Uterus (tissue), 4 donors: Measurements from ENCODE around the gene NOTCH3. TPM values are rescaled to one million over a fixed set of nuclear protein-coding genes. Genes with fewer than 3 reads are reported as not detected.

ENCODE experiments used
- DNase-seq, 2 donors: peaks; one replicate each; pipeline ENCODE4 v3.0.0-alpha.2; 2019 to 2020
- H3K27ac ChIP-seq, 2 donors: fragments of 200-600 bp; sonication (generic); 1 replicate in 1 of 2; 2 replicates in 1 of 2; pipeline ENCODE4 v1.5.1; 2016 to 2018
- H3K27me3 ChIP-seq, 2 donors: fragments of 200-600 bp; sonication (generic); one replicate each; pipeline ENCODE4 v1.5.1; 2018 to 2019; ENCODE audit warnings: control low read depth in 1 of 2
- H3K36me3 ChIP-seq, 2 donors: fragments of 200-600 bp; sonication (generic); one replicate each; pipeline ENCODE4 v1.5.1; 2019; ENCODE audit warnings: control low read depth in 1 of 2
- H3K4me1 ChIP-seq, 2 donors: fragments of 200-600 bp; sonication (generic); one replicate each; pipeline ENCODE4 v1.5.1; 2018 to 2019; ENCODE audit warnings: control low read depth in 1 of 2
- H3K4me3 ChIP-seq, 2 donors: fragments of 200-600 bp; sonication (generic); 1 replicate in 1 of 2; 2 replicates in 1 of 2; pipeline ENCODE4 v1.5.1; 2018 to 2019; ENCODE audit warnings: mild to moderate bottlenecking in 1 of 2
- H3K9me3 ChIP-seq, 2 donors: fragments of 200-600 bp; sonication (generic); one replicate each; pipeline ENCODE4 v1.5.1; 2019; ENCODE audit warnings: control low read depth in 1 of 2
- CTCF ChIP-seq, 4 experiments: fragments of 200-600 bp in 2 of 4; fragments of 450-650 bp in 2 of 4; sonication (generic) in 2 of 4; IDR thresholded peaks; one replicate each; pipeline ENCODE4 v1.5.1; 2016 to 2019; ENCODE audit warnings: antibody characterized with exemption in 4 of 4, mild to moderate bottlenecking in 2 of 4, moderate library complexity in 1 of 4
- POLR2A ChIP-seq, 2 donors: fragments of 450-650 bp; IDR thresholded peaks; one replicate each; pipeline ENCODE4 v1.6.1; 2016; ENCODE audit warnings: antibody characterized with exemption in 2 of 2, mild to moderate bottlenecking in 1 of 2, moderate library complexity in 1 of 2
- intact Hi-C: fragments of 100-400 bp; cut with DNase I; formaldehyde crosslinking; loops from one replicate; pipeline ENCODE4 v1.15.1; 2023; ENCODE audit warnings: low total_unique reads
- total RNA-seq, 4 donors: library from RNA; depleted of rRNA in 3 of 4; stranded (reverse); fragments of >200 nt in 3 of 4; gene quantifications; one replicate each; pipeline versions ENCODE4 v1.1.0 to v1.2.4, GENCODE V29; 2014 to 2023
- donor health status: DM: yes; HTN: yes; CAD: no.

Gene NOTCH3
- total RNA-seq, 4 donors from 2014 or later = 9.4 to 166 (median 96.9) TPM

GRCh38 chr19:15197942-15198341, 2.9 kb downstream of the NOTCH3 start:
- no peak overlapping the region for H3K4me3 ChIP-seq
- TF ChIP-seq POLR2A (IDR thresholded peaks at IDR 0.05) (no peak), CTCF (IDR thresholded peaks at IDR 0.05) (no peak)
- no peaks in the 10 kb centered on the region for H3K9me3 ChIP-seq
- no peaks in the 10 kb centered on the region for H3K36me3 ChIP-seq
- no peak for DNase-seq
- H3K27me3 ChIP-seq = no peaks in the 10 kb centered on the region
- intact Hi-C loops = loop anchor here (10.0 kb wide), 1 partner anchor 57 kb away; no protein-coding TSS in a partner anchor
- peak overlapping the region in 1 of 2 donors; percentile 41 for H3K27ac ChIP-seq
- peaks cover 0 to 16% of the 10 kb centered on the region in 2 donors for H3K4me1 ChIP-seq

GRCh38 chr19:15197275-15197941, 3.4 kb downstream of the NOTCH3 start:
- peak overlapping the region in 1 of 2 donors; percentile 53 for H3K27ac ChIP-seq
- H3K27me3 ChIP-seq = no peaks in the 10 kb centered on the region
- no peak for TF ChIP-seq POLR2A (IDR thresholded peaks at IDR 0.05)
- TF ChIP-seq CTCF (IDR thresholded peaks at IDR 0.05) = no peak
- H3K9me3 ChIP-seq = no peaks in the 10 kb centered on the region
- H3K36me3 ChIP-seq = no peaks in the 10 kb centered on the region
- H3K4me1 ChIP-seq = peaks cover 0 to 16% of the 10 kb centered on the region in 2 donors
- intact Hi-C loops = loop anchor here (10.0 kb wide), 1 partner anchor 57 kb away; no protein-coding TSS in a partner anchor
- DNase-seq = no peak
- H3K4me3 ChIP-seq = no peak overlapping the region

GRCh38 chr19:15196360-15197005, 4.3 kb downstream of the NOTCH3 start:
- H3K27ac ChIP-seq = peak overlapping the region; percentile 27 to 53

GRCh38 chr19:15195371-15196334, 5.1 kb downstream of the NOTCH3 start:
- Histone ChIP-seq H3K36me3 (no peaks in the 10 kb centered on the region), H3K9me3 (no peaks in the 10 kb centered on the region), H3K4me1 (peaks cover 0 to 15% of the 10 kb centered on the region in 2 donors), H3K27me3 (no peaks in the 10 kb centered on the region), H3K27ac (peak overlapping the region; percentile 51 to 53), H3K4me3 (peak overlapping the region; percentile 7 to 14)
- DNase-seq = peak; percentile 53 to 55
- intact Hi-C loops = loop anchor here (10.0 kb wide), 1 partner anchor 59 kb away; no protein-coding TSS in a partner anchor
- TF ChIP-seq CTCF (IDR thresholded peaks at IDR 0.05) (peak in 2 of 4 experiments; percentile 30 to 38), POLR2A (IDR thresholded peaks at IDR 0.05) (no peak)

More at GRCh38 chr19:15196360-15197005, 4.3 kb downstream of the NOTCH3 start:
- Histone ChIP-seq H3K4me1 (peaks cover 0 to 16% of the 10 kb centered on the region in 2 donors), H3K4me3 (peak overlapping the region in 1 of 2 donors; percentile 7), H3K36me3 (no peaks in the 10 kb centered on the region), H3K27me3 (no peaks in the 10 kb centered on the region), H3K9me3 (no peaks in the 10 kb centered on the region)
- TF ChIP-seq POLR2A (IDR thresholded peaks at IDR 0.05) = no peak
- TF ChIP-seq CTCF (IDR thresholded peaks at IDR 0.05) = no peak
- intact Hi-C loops = loop anchor here (10.0 kb wide), 1 partner anchor 58 kb away; no protein-coding TSS in a partner anchor
- DNase-seq = no peak
